ENCODE results near the gene GAD1. TPM values are rescaled to one million over a fixed set of nuclear protein-coding genes. Genes with fewer than 3 reads are reported as not detected.

GAD1 gene
- total and polyA plus RNA-seq, 2 of the 4 experiments (the other 2 are of a cell fraction): not detected

DNA sequence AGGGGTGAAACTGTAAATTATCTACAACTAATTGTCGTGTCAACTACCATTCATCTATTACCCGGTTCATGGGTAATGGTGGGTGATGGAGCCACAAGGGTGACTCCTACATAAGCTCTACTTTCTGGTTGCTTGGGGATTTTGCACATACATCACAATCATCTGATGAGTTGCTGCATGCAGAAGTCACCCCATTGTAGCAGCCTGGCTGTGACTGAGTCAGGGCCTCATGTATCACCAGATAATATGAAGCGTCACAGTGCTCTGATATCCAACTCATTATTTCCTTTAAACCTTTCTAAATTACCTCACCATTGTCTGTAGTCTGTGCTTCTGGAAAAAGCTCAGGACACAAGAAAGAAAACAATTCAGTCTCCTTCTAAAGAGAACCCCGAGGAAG, 79.9 kb downstream of the GAD1 start:
- H4K91ac ChIP-seq (ENCODE audit: insufficient read depth, low read depth, low read length): no peak overlapping the region
- no peak overlapping the region for H3K18ac ChIP-seq (ENCODE audit: low read depth, low read length)
- H2BK20ac ChIP-seq (ENCODE audit: low read depth, low read length): no peak overlapping the region
- no peaks in the 10 kb centered on the region for H3K79me1 ChIP-seq (ENCODE audit: low read depth in 1 of 2, low read length in 2 of 2)
- no peaks in the 10 kb centered on the region for H3K9me1 ChIP-seq (ENCODE audit: insufficient read depth, low read length)
- intact Hi-C loops (cut with micrococcal nuclease): no loop called here
- no peak overlapping the region for H3K56ac ChIP-seq (ENCODE audit: extremely low read depth, insufficient read depth, low read length)
- no peak overlapping the region for H2BK15ac ChIP-seq (ENCODE audit: low read depth, low read length)
- H2BK5ac ChIP-seq (ENCODE audit: low read depth, low read length, poor library complexity, severe bottlenecking): no peak overlapping the region
- H3K9ac ChIP-seq (ENCODE audit: low read depth, low read length): no peak overlapping the region
- ChIA-PET CTCF (interaction anchor here (3.0 kb wide), 1 partner anchor 24 kb away, joined by 7 read pairs; no protein-coding TSS in a partner anchor), POLR2A (ENCODE audit: unreplicated experiment) (no interaction called here)
- no TSS peak for BruUV-seq (replicated peaks)
- H3K14ac ChIP-seq (replicated peaks; ENCODE audit: low read depth, low read length): no peak overlapping the region
- H2BK120ac ChIP-seq (ENCODE audit: low read depth, low read length): no peak overlapping the region
- H3K23ac ChIP-seq (ENCODE audit: low read depth, low read length): no peak overlapping the region
- H4K5ac ChIP-seq (ENCODE audit: low read depth, low read length): no peak overlapping the region
- no peak overlapping the region for H3K4me3 ChIP-seq (ENCODE audit: insufficient read depth, low read depth, low read length)
- H2AK9ac ChIP-seq (replicated peaks; ENCODE audit: low read depth, low read length, poor library complexity): no peak overlapping the region
- DNase-seq (no peak), ATAC-seq (ENCODE audit: low read depth) (no peak)
- H3K27ac ChIP-seq (ENCODE audit: insufficient read depth, low read length): no peak overlapping the region
- H3K36me3 ChIP-seq (ENCODE audit: control insufficient read depth, insufficient read depth, low read length): no peaks in the 10 kb centered on the region
- WGBS, 2 experiments (ENCODE audit: extremely low coverage in 2 of 2, insufficient read length in 1 of 2): no CpG with 5 or more reads among the region's 4 CpGs
- no peaks in the 10 kb centered on the region for H3K9me3 ChIP-seq (ENCODE audit: control insufficient read depth, insufficient read depth, low read length)
- no peaks in the 10 kb centered on the region for H3K4me1 ChIP-seq (ENCODE audit: control insufficient read depth, insufficient read depth, low read length)
- H3K4me2 ChIP-seq (ENCODE audit: low read depth, low read length): no peak overlapping the region
- dilution Hi-C loops (cut with HindIII; ENCODE audit: low sequenced_read_pairs, unreplicated experiment): no loop called here
- H2AK5ac ChIP-seq (ENCODE audit: low read depth, low read length): no peak overlapping the region
- H3K4ac ChIP-seq (ENCODE audit: low read depth, low read length): no peak overlapping the region
- in situ Hi-C loops (cut with MboI; ENCODE audit: low sequenced_read_pairs): no loop called here
- TF ChIP-seq ELK1 (IDR thresholded peaks at IDR 0.05; ENCODE audit: borderline replicate concordance, low read depth, low read length): no peak
- no peak for TF ChIP-seq CHD1 (IDR thresholded peaks at IDR 0.05; ENCODE audit: low read depth, low read length)
- TF ChIP-seq MXI1 (IDR thresholded peaks at IDR 0.05; ENCODE audit: borderline replicate concordance, low read depth, low read length): no peak
- no peak for TF ChIP-seq RCOR1 (IDR thresholded peaks at IDR 0.05; ENCODE audit: insufficient replicate concordance, low read length)
- TF ChIP-seq RFX5 (IDR thresholded peaks at IDR 0.05; ENCODE audit: low read depth, low read length): no peak
- no peak for TF ChIP-seq USF2 (IDR thresholded peaks at IDR 0.05; ENCODE audit: low read depth, low read length)
- TF ChIP-seq RAD21 (IDR thresholded peaks at IDR 0.05; ENCODE audit: low read length): no peak
- TF ChIP-seq POLR2A (IDR thresholded peaks at IDR 0.05; ENCODE audit: low read depth, low read length): no peak
- no peak for TF ChIP-seq MAFK (IDR thresholded peaks at IDR 0.05; ENCODE audit: low read depth, low read length)
- no peak for TF ChIP-seq NFE2L2 (IDR thresholded peaks at IDR 0.05; ENCODE audit: low read depth, low read length)
- no peak for TF ChIP-seq BHLHE40 (IDR thresholded peaks at IDR 0.05; ENCODE audit: low read depth, low read length)
- TF ChIP-seq, protein P1, sequence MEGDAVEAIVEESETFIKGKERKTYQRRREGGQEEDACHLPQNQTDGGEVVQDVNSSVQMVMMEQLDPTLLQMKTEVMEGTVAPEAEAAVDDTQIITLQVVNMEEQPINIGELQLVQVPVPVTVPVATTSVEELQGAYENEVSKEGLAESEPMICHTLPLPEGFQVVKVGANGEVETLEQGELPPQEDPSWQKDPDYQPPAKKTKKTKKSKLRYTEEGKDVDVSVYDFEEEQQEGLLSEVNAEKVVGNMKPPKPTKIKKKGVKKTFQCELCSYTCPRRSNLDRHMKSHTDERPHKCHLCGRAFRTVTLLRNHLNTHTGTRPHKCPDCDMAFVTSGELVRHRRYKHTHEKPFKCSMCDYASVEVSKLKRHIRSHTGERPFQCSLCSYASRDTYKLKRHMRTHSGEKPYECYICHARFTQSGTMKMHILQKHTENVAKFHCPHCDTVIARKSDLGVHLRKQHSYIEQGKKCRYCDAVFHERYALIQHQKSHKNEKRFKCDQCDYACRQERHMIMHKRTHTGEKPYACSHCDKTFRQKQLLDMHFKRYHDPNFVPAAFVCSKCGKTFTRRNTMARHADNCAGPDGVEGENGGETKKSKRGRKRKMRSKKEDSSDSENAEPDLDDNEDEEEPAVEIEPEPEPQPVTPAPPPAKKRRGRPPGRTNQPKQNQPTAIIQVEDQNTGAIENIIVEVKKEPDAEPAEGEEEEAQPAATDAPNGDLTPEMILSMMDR (conservative IDR thresholded peaks at IDR 0.05; ENCODE audit: low read depth, low read length): no peak
- TF ChIP-seq CEBPB (IDR thresholded peaks at IDR 0.05; ENCODE audit: low read depth, low read length): no peak
- TF ChIP-seq FOS (IDR thresholded peaks at IDR 0.05; ENCODE audit: low read depth, low read length): no peak
- no peak for TF ChIP-seq SMC3 (IDR thresholded peaks at IDR 0.05; ENCODE audit: low read depth, low read length)
- no peak for TF ChIP-seq MAZ (IDR thresholded peaks at IDR 0.05; ENCODE audit: borderline replicate concordance, low read depth, low read length)
- H2AFZ ChIP-seq (replicated peaks; ENCODE audit: low read length, poor library complexity): no peak overlapping the region
- no peak overlapping the region for H4K8ac ChIP-seq (ENCODE audit: low read depth in 2 of 2, low read length in 2 of 2)
- no peaks in the 10 kb centered on the region for H4K20me1 ChIP-seq (ENCODE audit: insufficient read depth, low read length)
- H3K27me3 ChIP-seq (ENCODE audit: control insufficient read depth, insufficient read depth, low read length): no peaks in the 10 kb centered on the region; the same call in none of the 2 replicates

Data from IMR-90 (cell line).